SK-N-SH (cell line): ENCODE data around the gene GPR149. TPM values are rescaled to one million over a fixed set of nuclear protein-coding genes. Genes with fewer than 3 reads are reported as not detected.

Experiments
- CTCF ChIA-PET: fragments of 300-600, 350-600 bp; formaldehyde crosslinking; extraction: SDS; loops from one replicate; lab custom pipeline; 2021; lab: Yijun Ruan, JAX
- POLR2A ChIA-PET: fragments of 350-600 bp; sonication (Branson Sonifier 250); formaldehyde crosslinking; extraction: SDS; loops from one replicate; lab custom pipeline; 2020; ENCODE audit warnings: antibody characterized with exemption, inconsistent platforms; lab: Yijun Ruan, JAX
- DNase-seq: peaks from one replicate; pipeline ENCODE4 v3.0.0; 2012
- H2AFZ ChIP-seq: fragments of 200-600 bp; sonication (generic); 2 replicates; pipeline ENCODE4 v1.8.1; 2016; ENCODE audit warnings: antibody characterized with exemption, mild to moderate bottlenecking, low read depth
- H3F3A ChIP-seq: fragments of 200-600 bp; sonication (generic); replicated peaks from 2 replicates; pipeline ENCODE3; 2016; ENCODE audit warnings: antibody characterized with exemption, mild to moderate bottlenecking; ENCODE audit not compliant: insufficient read depth
- H3K27ac ChIP-seq, 2 experiments: fragments of 200-500 bp in 1 of 2; fragments of 200-600 bp in 1 of 2; sonication (Bioruptor generic) in 1 of 2; sonication (generic), shearing (Covaris generic) in 1 of 2; 2 replicates each; pipeline versions ENCODE4 v1.5.1 to v1.6.1; 2014 to 2016; ENCODE audit warnings: low read depth in 2 of 2, inconsistent platforms in 1 of 2, low read length in 1 of 2, mild to moderate bottlenecking in 1 of 2, mixed read lengths in 1 of 2
- H3K27me3 ChIP-seq: fragments of 200-600 bp; sonication (generic), shearing (Covaris generic); 2 replicates; pipeline ENCODE4 v1.6.1; 2016; ENCODE audit warnings: mixed run types; ENCODE audit not compliant: insufficient read depth
- H3K36me3 ChIP-seq, 2 experiments: fragments of 200-500 bp in 1 of 2; fragments of 200-600 bp in 1 of 2; sonication (Bioruptor generic) in 1 of 2; sonication (generic) in 1 of 2; replicated peaks in 1 of 2; 2 replicates each; pipeline versions ENCODE3 to v1.5.1; 2014 to 2016; ENCODE audit warnings: low read length in 1 of 2, mild to moderate bottlenecking in 1 of 2; ENCODE audit not compliant: insufficient read depth in 2 of 2, control insufficient read depth in 1 of 2
- H3K4me1 ChIP-seq, 2 experiments: fragments of 200-500 bp in 1 of 2; fragments of 200-600 bp in 1 of 2; sonication (Bioruptor generic) in 1 of 2; sonication (generic), shearing (Covaris generic) in 1 of 2; 2 replicates each; pipeline versions ENCODE4 v1.5.1 to v1.6.1; 2014 to 2016; ENCODE audit warnings: low read depth in 1 of 2, low read length in 1 of 2, mixed run types in 1 of 2; ENCODE audit not compliant: insufficient read depth in 2 of 2, control insufficient read depth in 1 of 2
- H3K4me2 ChIP-seq: fragments of 200-600 bp; sonication (generic), shearing (Covaris generic); 2 replicates; pipeline ENCODE4 v1.6.1; 2017; ENCODE audit warnings: mixed run types
- H3K4me3 ChIP-seq, 2 experiments: fragments of 200-500 bp in 1 of 2; fragments of 200-600 bp in 1 of 2; sonication (Bioruptor generic) in 1 of 2; sonication (generic), shearing (Covaris generic) in 1 of 2; 2 replicates each; pipeline versions ENCODE4 v1.5.1 to v1.8.1; 2014 to 2016; ENCODE audit warnings: low read depth in 2 of 2, inconsistent platforms in 1 of 2, low read length in 1 of 2, mild to moderate bottlenecking in 1 of 2, mixed read lengths in 1 of 2, moderate library complexity in 1 of 2
- H3K79me2 ChIP-seq: fragments of 200-600 bp; sonication (generic); 2 replicates; pipeline ENCODE4 v1.8.1; 2017; ENCODE audit warnings: mild to moderate bottlenecking; ENCODE audit not compliant: insufficient read depth
- H3K9ac ChIP-seq: fragments of 200-600 bp; sonication (generic); 2 replicates; pipeline ENCODE4 v1.6.1; 2017; ENCODE audit warnings: mixed run types
- H3K9me2 ChIP-seq: fragments of 200-600 bp; sonication (generic); 2 replicates; pipeline ENCODE4 v1.6.1; 2017; ENCODE audit warnings: mixed run types
- H3K9me3 ChIP-seq: fragments of 200-600 bp; sonication (generic); 2 replicates; pipeline ENCODE4 v1.6.1; 2017; ENCODE audit warnings: mixed run types, mild to moderate bottlenecking, moderate library complexity
- H4K20me1 ChIP-seq: fragments of 200-600 bp; sonication (generic); 2 replicates; pipeline ENCODE4 v1.6.1; 2017; ENCODE audit warnings: mild to moderate bottlenecking, mixed run types; ENCODE audit not compliant: insufficient read depth
- CHD2 ChIP-seq: fragments of 150-350 bp; IDR thresholded peaks from 2 replicates; pipeline ENCODE4 v1.6.1; 2018; ENCODE audit warnings: low read length; ENCODE audit not compliant: partially characterized antibody
- CTCF ChIP-seq: fragments of 200-600 bp; sonication (generic); IDR thresholded peaks from 2 replicates; pipeline ENCODE4 v1.6.1; 2017; ENCODE audit warnings: antibody characterized with exemption, mild to moderate bottlenecking, moderate library complexity
- ELF1 ChIP-seq: IDR thresholded peaks from 2 replicates; pipeline ENCODE4 v1.4.0; 2012
- FOSL2 ChIP-seq: IDR thresholded peaks from 2 replicates; pipeline ENCODE4 v1.4.0; 2012; ENCODE audit warnings: low read depth, mild to moderate bottlenecking, moderate library complexity, borderline replicate concordance
- GABPA ChIP-seq: IDR thresholded peaks from 2 replicates; pipeline ENCODE4 v1.4.0; 2012; ENCODE audit warnings: low read depth, mild to moderate bottlenecking
- GATA2 ChIP-seq: sonication (generic); formaldehyde crosslinking; IDR thresholded peaks from 2 replicates; pipeline ENCODE4 v1.5.0; 2020; ENCODE audit warnings: mild to moderate bottlenecking, missing genetic modification reagents
- MAX ChIP-seq: IDR thresholded peaks from 2 replicates; pipeline ENCODE4 v1.4.0; 2012; ENCODE audit warnings: low read depth
- MXI1 ChIP-seq: IDR thresholded peaks from 2 replicates; pipeline ENCODE4 v1.6.1; 2012; ENCODE audit warnings: mild to moderate bottlenecking, low read depth, low read length, improper control_type of control experiment
- NRF1 ChIP-seq: IDR thresholded peaks from 2 replicates; pipeline ENCODE4 v1.6.1; 2012; ENCODE audit warnings: low read depth, mild to moderate bottlenecking, low read length
- PBX3 ChIP-seq: IDR thresholded peaks from 2 replicates; pipeline ENCODE4; 2012
- POLR2AphosphoS5 ChIP-seq: IDR thresholded peaks from 2 replicates; pipeline ENCODE4 v1.6.1; 2012; ENCODE audit warnings: low read depth, low read length
- RCOR1 ChIP-seq: fragments of 150-350 bp; IDR thresholded peaks from 2 replicates; pipeline ENCODE4 v1.6.1; 2017; ENCODE audit warnings: antibody characterized with exemption, low read length
- REST ChIP-seq: IDR thresholded peaks from 2 replicates; pipeline ENCODE4 v1.6.1; 2012; ENCODE audit warnings: mild to moderate bottlenecking, low read depth, low read length, moderate library complexity
- RFX5 ChIP-seq: IDR thresholded peaks from 2 replicates; pipeline ENCODE4 v1.6.1; 2012; ENCODE audit warnings: mild to moderate bottlenecking, improper control_type of control experiment, low read length
- SIN3A ChIP-seq: IDR thresholded peaks from 2 replicates; pipeline ENCODE4 v1.6.1; 2012; ENCODE audit warnings: low read depth, mild to moderate bottlenecking, low read length, moderate library complexity, borderline replicate concordance
- TAF1 ChIP-seq: IDR thresholded peaks from 2 replicates; pipeline ENCODE4 v1.6.1; 2012; ENCODE audit warnings: low read depth, mild to moderate bottlenecking, low read length, moderate library complexity, borderline replicate concordance
- USF1 ChIP-seq: IDR thresholded peaks from 2 replicates; pipeline ENCODE4 v1.4.0; 2012; ENCODE audit warnings: low read depth, borderline replicate concordance
- WGBS: methylation state at CpG from one replicate; pipeline ENCODE4 v1.1.6; 2017; ENCODE audit warnings: low lambda C conversion rate; 5-methylcytosine and 5-hydroxymethylcytosine counted together
- polyA plus RNA-seq, 3 experiments: library from polyadenylated mRNA; depleted of rRNA; stranded (reverse); fragments of >200 nt; gene quantifications; 2 replicates each; pipeline ENCODE4 v1.2.3, GENCODE V29; 2012

The GPR149 gene
- polyA plus RNA-seq, 1 of the 3 experiments (the other 2 are of a cell fraction): not detected

DNA sequence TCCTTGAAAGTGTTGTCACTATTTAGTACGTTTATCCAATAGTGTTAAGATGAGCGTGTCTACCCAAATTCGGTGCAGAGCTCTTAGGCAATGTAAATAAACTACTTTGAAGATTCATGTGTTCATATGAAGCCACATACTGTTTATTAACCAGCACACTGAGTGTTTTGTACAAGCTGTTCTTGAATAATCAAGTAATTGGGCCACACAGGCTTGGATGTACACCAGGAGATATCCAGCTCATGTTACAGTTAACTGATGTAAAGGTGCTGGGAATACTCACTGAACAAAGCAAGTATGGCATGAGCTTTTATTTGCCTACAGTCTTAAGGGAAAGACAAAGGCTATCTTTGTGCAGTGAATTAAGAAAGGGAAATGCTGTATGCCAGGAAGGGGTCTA, 105.1 kb downstream of the GPR149 start:
- peak overlapping the region; percentile 93 for H2AFZ ChIP-seq

GRCh38 chr3:154323891-154324738, 105.9 kb downstream of the GPR149 start, which contains the start of gene DHX36:
TSS of gene DHX36 (minus strand) at chr3:154324487. CDS start at chr3:154324416, 71 bp downstream.
- Histone ChIP-seq H3K9me2 (no peaks in the 10 kb centered on the region), H3K4me3 (peak within 1 kb of the TSS; percentile 71 to 87), H3K4me2 (peak within 1 kb of the TSS; percentile 80), H3K9me3 (no peaks in the 10 kb centered on the region), H2AFZ (peak within 1 kb of the TSS; percentile 93), H3F3A (peaks cover 4% of the 10 kb centered on the region), H3K36me3 (peaks cover 6 to 11% of the 10 kb centered on the region in 2 experiments), H4K20me1 (peaks cover 37% of the 10 kb centered on the region), H3K4me1 (peaks cover 0 to 2% of the 10 kb centered on the region in 2 experiments; a peak in 3 of 4 replicates), H3K79me2 (peaks cover 52% of the 10 kb centered on the region), H3K27me3 (no peaks in the 10 kb centered on the region), H3K27ac (peak within 1 kb of the TSS; percentile 80 to 81), H3K9ac (peak within 1 kb of the TSS; percentile 90)
- ChIA-PET CTCF (interaction anchor here (1.4 to 2.4 kb wide), 2 partner anchors 11 to 999 kb away, joined by 5 to 7 read pairs; no protein-coding TSS in a partner anchor), POLR2A (no interaction called here)
- 2% methylated on average over 30 of the region's 45 CpGs for WGBS
- peak; percentile 92 for DNase-seq
- TF ChIP-seq MXI1: peak; percentile 92
- TF ChIP-seq RCOR1: no peak
- TF ChIP-seq POLR2AphosphoS5: peak; percentile 97
- peak; percentile 59; the same call in 1 of the 2 replicates for TF ChIP-seq SIN3A
- TF ChIP-seq CHD2: peak; percentile 31
- peak; percentile 64 for TF ChIP-seq MAX
- peak; percentile 12; the same call in 1 of the 2 replicates for TF ChIP-seq CTCF
- no peak for TF ChIP-seq FOSL2
- peak; percentile 91 for TF ChIP-seq GABPA
- peak; percentile 9; the same call in 1 of the 2 replicates for TF ChIP-seq USF1
- TF ChIP-seq REST: peak; percentile 44; the same call in 1 of the 2 replicates
- TF ChIP-seq GATA2 (CRISPR knock-in tag): no peak
- TF ChIP-seq RFX5: peak; percentile 78
- TF ChIP-seq ELF1: peak; percentile 86
- TF ChIP-seq TAF1: peak; percentile 97
- TF ChIP-seq PBX3: 0 out of 2 replicates have a peak, but pooled peaks have one; percentile 28

More for the DNA sequence above, 105.1 kb downstream of the GPR149 start:
- DNase-seq: no peak
- ChIA-PET CTCF (interaction anchor here (0.7 to 2.4 kb wide), 3 partner anchors 10 to 998 kb away, joined by 3 to 7 read pairs (median 5); no protein-coding TSS in a partner anchor), POLR2A (no interaction called here)
- Histone ChIP-seq H3K9me3 (no peaks in the 10 kb centered on the region), H3K9ac (peak overlapping the region; percentile 90; the same call in 1 of the 2 replicates), H3K9me2 (no peaks in the 10 kb centered on the region), H4K20me1 (peaks cover 29% of the 10 kb centered on the region), H3K36me3 (peaks cover 6 to 11% of the 10 kb centered on the region in 2 experiments), H3K4me3 (peak overlapping the region; percentile 71 to 87), H3K4me2 (peak overlapping the region; percentile 80), H3F3A (peaks cover 4% of the 10 kb centered on the region), H3K4me1 (peaks cover 0 to 2% of the 10 kb centered on the region in 2 experiments; a peak in 3 of 4 replicates), H3K27me3 (no peaks in the 10 kb centered on the region), H3K79me2 (peaks cover 44% of the 10 kb centered on the region), H3K27ac (peak overlapping the region; percentile 68 to 80; a peak in 2 of 4 replicates)
- TF ChIP-seq CHD2 (no peak), NRF1 (no peak)
- WGBS: 81% methylated on average over 3 of the region's 3 CpGs
